GM13976 (cell line): Measurements from ENCODE around the gene TMEM72.

ENCODE experiments used
- DNase-seq: peaks from one replicate; pipeline ENCODE4 v3.0.0; 2012; ENCODE audit warnings: low spot score
- in situ Hi-C: fragments of 300-500 bp; cut with MboI; formaldehyde crosslinking; loops from one replicate; pipeline ENCODE4 v1.12.0; 2022; ENCODE audit warnings: low sequenced_read_pairs, mixed read lengths, inconsistent platforms; ENCODE audit not compliant: unreplicated experiment
- TF ChIP-seq, protein P1 (sequence below): IDR thresholded peaks from 2 replicates; pipeline ENCODE4 v1.5.1; 2012; ENCODE audit warnings: borderline replicate concordance, mild to moderate bottlenecking; ENCODE audit not compliant: insufficient read depth; ENCODE audit errors: extremely low read depth, missing control alignments, control extremely low read depth

TMEM72 gene

DNA sequence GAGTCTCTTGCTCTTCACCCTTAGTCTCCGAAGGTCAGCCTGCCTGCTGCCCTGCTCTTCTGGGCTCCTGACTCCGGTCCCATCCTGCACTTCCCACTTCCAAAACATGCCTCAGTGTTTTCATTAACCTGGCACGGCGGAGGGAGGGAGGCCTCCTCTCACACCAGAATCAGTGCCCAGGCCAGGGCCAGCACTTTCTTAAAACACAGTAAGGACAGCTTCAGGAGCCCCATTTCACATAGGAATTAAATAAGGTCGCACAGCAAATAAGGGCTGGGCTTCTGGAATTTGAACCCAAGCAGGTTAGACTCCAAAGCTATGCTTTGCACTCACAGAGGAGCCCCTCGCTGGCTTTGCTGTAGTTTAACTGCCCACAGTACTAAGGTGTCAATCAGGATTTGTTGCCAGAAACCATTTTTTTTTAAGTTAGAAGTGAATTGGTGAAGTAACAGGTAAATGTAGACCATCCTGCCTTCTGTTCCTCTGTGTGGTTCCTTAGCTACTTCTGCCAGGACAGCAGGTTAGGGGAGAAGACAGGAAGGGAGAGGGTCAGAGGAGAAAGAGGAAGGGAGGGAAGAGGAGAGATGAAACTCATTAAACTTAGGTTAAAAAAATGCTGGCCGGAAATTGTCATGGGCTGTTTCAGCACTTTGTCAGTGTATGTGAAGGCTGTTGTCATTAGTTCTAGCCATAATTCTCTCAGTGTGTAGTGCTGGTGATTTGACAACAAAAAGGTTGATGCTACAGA lies 49.5 kb downstream of the TMEM72 start:
- DNase-seq: no peak
- in situ Hi-C loops: no loop called here
- TF ChIP-seq, protein P1, sequence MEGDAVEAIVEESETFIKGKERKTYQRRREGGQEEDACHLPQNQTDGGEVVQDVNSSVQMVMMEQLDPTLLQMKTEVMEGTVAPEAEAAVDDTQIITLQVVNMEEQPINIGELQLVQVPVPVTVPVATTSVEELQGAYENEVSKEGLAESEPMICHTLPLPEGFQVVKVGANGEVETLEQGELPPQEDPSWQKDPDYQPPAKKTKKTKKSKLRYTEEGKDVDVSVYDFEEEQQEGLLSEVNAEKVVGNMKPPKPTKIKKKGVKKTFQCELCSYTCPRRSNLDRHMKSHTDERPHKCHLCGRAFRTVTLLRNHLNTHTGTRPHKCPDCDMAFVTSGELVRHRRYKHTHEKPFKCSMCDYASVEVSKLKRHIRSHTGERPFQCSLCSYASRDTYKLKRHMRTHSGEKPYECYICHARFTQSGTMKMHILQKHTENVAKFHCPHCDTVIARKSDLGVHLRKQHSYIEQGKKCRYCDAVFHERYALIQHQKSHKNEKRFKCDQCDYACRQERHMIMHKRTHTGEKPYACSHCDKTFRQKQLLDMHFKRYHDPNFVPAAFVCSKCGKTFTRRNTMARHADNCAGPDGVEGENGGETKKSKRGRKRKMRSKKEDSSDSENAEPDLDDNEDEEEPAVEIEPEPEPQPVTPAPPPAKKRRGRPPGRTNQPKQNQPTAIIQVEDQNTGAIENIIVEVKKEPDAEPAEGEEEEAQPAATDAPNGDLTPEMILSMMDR: no peak

DNA sequence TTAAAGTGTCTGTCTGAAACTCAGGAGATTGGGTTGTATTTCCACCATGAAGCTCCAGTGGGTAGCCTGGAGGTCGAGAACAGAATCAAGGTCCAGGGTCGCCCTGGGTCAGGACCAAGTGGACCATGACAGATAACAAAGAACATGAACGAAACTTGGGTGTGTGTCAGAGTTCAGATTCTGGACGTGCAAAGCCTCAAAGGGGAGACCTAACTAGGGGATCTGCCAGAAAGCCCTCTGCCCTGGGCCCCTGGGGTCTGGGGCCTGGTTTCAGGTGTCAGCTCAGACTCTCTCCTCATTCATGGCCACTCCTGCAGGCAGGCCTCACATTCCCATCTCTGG lies 50.1 kb downstream of the TMEM72 start:
- TF ChIP-seq, protein P1: no peak
- DNase-seq: no peak
- in situ Hi-C loops: no loop called here

DNA sequence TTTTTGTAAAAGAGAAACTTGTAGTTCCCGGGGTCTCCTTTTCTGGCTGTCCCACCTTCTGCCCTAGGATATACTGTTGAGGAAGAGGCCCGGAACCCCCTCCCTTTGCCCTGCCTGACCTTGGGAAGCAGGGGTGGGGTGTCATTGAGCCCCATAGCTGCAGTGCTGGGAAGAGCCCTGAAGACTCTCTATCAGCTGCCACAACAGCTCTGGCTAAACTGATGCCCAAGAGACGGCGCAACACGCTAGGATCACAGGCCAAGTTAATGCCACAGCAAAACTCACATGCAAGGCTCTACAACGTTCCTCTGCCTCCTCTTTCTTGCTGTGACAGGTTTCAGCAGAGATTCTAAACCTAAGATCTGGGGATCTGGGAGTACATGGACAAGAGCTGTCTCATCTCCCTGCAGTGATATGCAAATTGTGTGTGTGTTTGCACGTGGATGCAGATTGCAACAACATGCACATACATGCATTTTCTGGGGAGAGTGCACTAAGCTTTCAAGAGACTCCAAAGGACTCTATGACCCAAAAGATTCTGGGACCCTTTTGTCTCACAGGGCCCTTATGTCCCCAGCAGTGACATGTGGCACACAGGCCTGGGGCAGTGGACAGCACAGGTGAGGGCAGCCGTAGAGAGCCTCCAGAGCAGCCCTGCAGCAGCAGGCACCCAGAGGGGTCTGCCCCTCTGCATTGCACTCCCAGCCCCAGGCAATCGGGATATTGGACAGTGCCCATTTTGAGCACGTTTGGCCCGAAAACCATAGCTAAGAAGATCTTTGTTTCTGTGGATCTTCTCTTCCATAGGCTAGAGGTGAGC lies 51.0 kb downstream of the TMEM72 start:
- in situ Hi-C loops: no loop called here
- DNase-seq: no peak
- TF ChIP-seq, protein P1: no peak

DNA sequence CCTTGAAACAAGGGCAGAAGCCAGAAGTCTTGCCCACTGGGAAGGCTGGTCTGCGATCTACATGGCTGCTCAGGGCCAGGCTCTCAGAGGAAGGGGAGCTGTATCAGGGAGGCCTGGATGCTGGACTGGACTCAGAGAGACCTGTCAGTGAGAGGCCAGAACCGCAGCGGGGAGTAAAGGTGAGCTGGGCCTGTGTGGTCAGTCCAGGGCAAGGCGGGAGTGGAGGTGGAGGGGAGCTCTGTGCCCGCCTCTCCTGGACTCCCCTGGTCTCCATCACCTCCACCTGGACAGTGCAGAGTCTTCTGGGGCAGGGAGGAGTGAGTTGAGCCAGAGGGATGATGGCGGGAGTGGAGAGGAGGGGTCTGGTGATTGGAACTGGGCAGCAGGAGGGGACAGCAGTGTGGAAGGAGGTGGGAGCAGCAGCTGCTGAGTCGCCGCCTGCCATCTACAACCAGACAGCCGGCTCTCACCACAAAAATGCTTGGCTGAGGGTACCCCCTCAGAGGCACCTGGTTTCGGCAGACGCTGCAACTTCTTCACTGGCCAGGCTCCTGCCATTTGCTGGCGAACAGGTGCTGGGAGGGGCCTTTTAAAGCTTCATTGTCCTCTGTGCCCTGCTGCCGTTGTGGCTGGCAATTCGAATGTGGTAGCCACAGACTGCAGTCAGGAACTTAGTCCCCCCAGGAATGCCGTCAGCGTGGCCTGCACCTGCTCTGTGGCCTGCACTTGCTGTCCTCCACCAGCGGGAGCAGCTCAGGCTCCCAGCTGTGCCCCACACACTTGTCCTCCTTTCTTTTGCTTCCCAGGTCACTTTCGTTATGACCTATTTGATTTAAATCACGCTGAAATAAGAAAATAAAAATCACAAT lies 52.0 kb downstream of the TMEM72 start:
- TF ChIP-seq, protein P1: no peak
- no peak for DNase-seq
- in situ Hi-C loops: no loop called here

DNA sequence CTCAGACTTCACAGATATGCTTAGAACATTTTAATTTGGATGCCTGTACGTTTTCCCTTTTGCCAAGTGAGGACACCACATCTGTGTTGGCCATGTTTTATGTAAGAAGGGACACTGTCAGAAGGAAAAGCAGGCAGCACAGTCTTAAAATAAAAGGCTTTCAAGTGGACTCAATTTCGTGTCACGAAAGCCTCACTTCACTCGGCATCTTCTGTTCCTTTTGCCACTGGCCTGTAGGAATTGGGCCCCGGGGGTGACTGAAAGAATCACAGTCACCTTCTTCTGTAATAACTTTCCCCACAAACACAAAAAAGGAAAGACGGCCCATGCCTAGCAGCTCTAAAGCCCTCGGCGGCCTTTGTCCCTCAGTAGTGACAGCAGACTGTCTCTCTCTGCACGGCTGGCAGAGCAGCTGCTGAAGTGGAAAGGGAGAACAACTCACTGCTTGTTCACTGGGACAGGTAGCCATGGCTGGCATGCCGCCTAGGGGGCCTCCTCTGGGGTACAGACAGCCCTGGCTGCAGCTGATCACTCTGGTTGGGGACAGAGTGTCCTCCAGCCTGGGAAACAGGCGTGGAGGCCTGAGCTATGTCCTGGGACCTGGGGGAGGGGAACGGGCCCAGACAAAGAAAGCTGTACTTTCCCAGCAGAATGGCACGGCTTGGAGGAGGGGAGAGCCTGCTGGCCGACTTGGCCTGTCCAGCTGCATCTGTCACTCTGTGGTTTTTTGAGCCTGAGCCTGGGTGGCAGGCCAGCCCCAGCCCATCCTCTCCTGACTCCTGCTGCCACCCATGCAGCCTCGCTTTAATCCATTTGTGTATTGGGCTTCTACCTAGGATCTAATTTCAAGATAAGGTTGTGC lies 52.9 kb downstream of the TMEM72 start:
- in situ Hi-C loops: no loop called here
- TF ChIP-seq, protein P1: no peak
- DNase-seq: peak; percentile 14
